Heart left ventricle (tissue), 16 donors: Measurements from ENCODE around the gene CD33. TPM values are rescaled to one million over a fixed set of nuclear protein-coding genes. Genes with fewer than 3 reads are reported as not detected.

Source experiments
- ATAC-seq, 4 donors: fragments of 200-7000 bp; cut with Tn5 transposase; one replicate each; pipeline ENCODE4 v1.9.1; 2020 to 2022; ENCODE audit warnings: moderate library complexity in 4 of 4, mild to moderate bottlenecking in 3 of 4, moderate number of reproducible peaks in 1 of 4
- DNase-seq, 5 donors: peaks; one replicate each; pipeline ENCODE4 v3.0.0-alpha.2; 2020
- H3K27ac ChIP-seq, 12 donors: fragments of 200-600 bp; sonication (generic) in 4 of 12; one replicate each; pipeline versions ENCODE4 v1.5.0 to v1.8.0; 2016 to 2022; ENCODE audit warnings: mild to moderate bottlenecking in 2 of 12
- H3K27me3 ChIP-seq, 9 donors: fragments of 200-600 bp; sonication (generic) in 2 of 9; one replicate each; pipeline versions ENCODE4 v1.5.1 to v1.8.0; 2016 to 2022; ENCODE audit warnings: mild to moderate bottlenecking in 3 of 9
- H3K36me3 ChIP-seq, 9 donors: fragments of 200-600 bp; sonication (generic) in 2 of 9; one replicate each; pipeline versions ENCODE4 v1.5.0 to v1.8.0; 2018 to 2022; ENCODE audit warnings: mild to moderate bottlenecking in 2 of 9
- H3K4me1 ChIP-seq, 12 donors: fragments of 200-600 bp; sonication (generic) in 4 of 12; one replicate each; pipeline versions ENCODE4 v1.5.0 to v1.8.0; 2016 to 2022; ENCODE audit warnings: mild to moderate bottlenecking in 3 of 12
- H3K4me3 ChIP-seq, 12 donors: fragments of 200-600 bp; sonication (generic) in 4 of 12; one replicate each; pipeline versions ENCODE4 v1.5.0 to v1.8.0; 2017 to 2022; ENCODE audit warnings: mild to moderate bottlenecking in 9 of 12, moderate library complexity in 4 of 12
- H3K9me3 ChIP-seq, 12 donors: fragments of 200-600 bp; sonication (generic) in 4 of 12; one replicate each; pipeline versions ENCODE4 v1.5.0 to v1.8.0; 2016 to 2022; ENCODE audit warnings: mild to moderate bottlenecking in 1 of 12
- POLR2A ChIP-seq, 2 donors: fragments of 450-650 bp; IDR thresholded peaks; one replicate each; pipeline ENCODE4 v1.6.1; 2017; ENCODE audit warnings: antibody characterized with exemption in 2 of 2, mild to moderate bottlenecking in 2 of 2, moderate library complexity in 2 of 2
- WGBS, 4 donors: extraction: QIAGEN DNeasy Blood & Tissue Kit in 2 of 4; methylation state at CpG; one replicate each; pipeline versions ENCODE4 v1.1.5 to v1.1.7; 2013 to 2018; 5-methylcytosine and 5-hydroxymethylcytosine counted together
- intact Hi-C, 10 donors: fragments of 100-400 bp; cut with DNase I; formaldehyde crosslinking; loops; one replicate each; pipeline versions ENCODE4 v1.11.1 to v1.14.2; 2022
- polyA plus RNA-seq, 2 donors: library from polyadenylated mRNA; stranded (reverse); fragments of 200-250 nt; gene quantifications; one replicate each; pipeline ENCODE4 v1.2.3, GENCODE V29; 2013
- total RNA-seq, 9 donors: library from RNA; depleted of rRNA in 2 of 9; stranded (reverse); fragments of >200 nt in 2 of 9; fragmentation: NEBNext Ultra II Directional in 3 of 9; extraction: Animal tissue kit (Norgen Biotek cat#: 25700) in 3 of 9; gene quantifications; one replicate each; pipeline versions ENCODE4 v1.1.0 to v1.2.4, GENCODE V29; 2016 to 2023
- TF ChIP-seq, protein P1 (sequence below), 12 donors: fragments of 200-600 bp; sonication (generic) in 4 of 12; IDR thresholded peaks; one replicate each; pipeline versions ENCODE4 v1.5.0 to v1.8.0; 2018 to 2022; ENCODE audit warnings: antibody characterized with exemption in 12 of 12, mild to moderate bottlenecking in 5 of 12
- donor health status: ischemic (EF 13 %, LVEDD 7.1; RV severe dilation, severe dysfunction).
- donor health status: healthy with polysubstance abuse.
- donor health status: DM: no; HTN: yes; CAD: no.
- donor health status: DM: no; HTN: no; CAD: no.
- donor health status: ischemic (EF 25% LVEDD 6.9; RV normal size, moderate dysfunction).
- donor health status: ischemic (EF 25% LVEDD 5.7; RV mildly dilated, moderate dysfunction).
- donor health status: healthy.
- donor health status: DM: yes; HTN: yes; CAD: no.
- donor health status: ischemic (EF 35%, LVEDD 5.7; RV mildly dilated, moderate dysfunction).
- donor health status: nonischemic (EF 11% LVEDD 7.7; RV severe dilation, severe dysfunction).
- donor health status: DM: yes; HTN: yes; CAD: no.
- donor health status: PGD.
- donor health status: ischemic (EF 29% LVEDD 5.4; RV normal size, mild dysfunction).
- donor health status: nonischemic (EF 23%, LVEDD 6.1; RV moderate dilation, normal function).

The CD33 gene
- total and polyA plus RNA-seq, 11 donors = 1.1 to 46.6 (median 2.9) TPM

DNA sequence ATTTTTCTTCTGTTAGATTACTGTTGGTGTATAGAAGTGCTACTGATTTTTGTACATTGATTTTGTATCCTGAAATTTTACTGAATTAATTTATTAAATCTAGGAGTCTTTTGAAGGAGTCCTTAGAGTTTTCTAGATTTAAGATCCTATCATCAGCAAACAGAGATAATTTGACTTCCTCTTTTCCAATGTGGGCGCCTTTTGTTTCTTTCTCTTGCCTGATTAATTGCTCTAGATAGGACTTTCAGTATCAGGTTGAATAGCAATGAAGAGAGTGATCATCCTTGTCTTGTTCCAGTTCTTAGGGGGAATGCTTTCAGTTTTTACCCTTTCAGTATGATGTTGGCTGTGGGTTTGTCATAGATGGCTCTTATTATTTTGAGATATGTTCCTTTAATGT lies 5.6 kb upstream of the CD33 start:
- ATAC-seq = no peak
- TF ChIP-seq, protein P1, sequence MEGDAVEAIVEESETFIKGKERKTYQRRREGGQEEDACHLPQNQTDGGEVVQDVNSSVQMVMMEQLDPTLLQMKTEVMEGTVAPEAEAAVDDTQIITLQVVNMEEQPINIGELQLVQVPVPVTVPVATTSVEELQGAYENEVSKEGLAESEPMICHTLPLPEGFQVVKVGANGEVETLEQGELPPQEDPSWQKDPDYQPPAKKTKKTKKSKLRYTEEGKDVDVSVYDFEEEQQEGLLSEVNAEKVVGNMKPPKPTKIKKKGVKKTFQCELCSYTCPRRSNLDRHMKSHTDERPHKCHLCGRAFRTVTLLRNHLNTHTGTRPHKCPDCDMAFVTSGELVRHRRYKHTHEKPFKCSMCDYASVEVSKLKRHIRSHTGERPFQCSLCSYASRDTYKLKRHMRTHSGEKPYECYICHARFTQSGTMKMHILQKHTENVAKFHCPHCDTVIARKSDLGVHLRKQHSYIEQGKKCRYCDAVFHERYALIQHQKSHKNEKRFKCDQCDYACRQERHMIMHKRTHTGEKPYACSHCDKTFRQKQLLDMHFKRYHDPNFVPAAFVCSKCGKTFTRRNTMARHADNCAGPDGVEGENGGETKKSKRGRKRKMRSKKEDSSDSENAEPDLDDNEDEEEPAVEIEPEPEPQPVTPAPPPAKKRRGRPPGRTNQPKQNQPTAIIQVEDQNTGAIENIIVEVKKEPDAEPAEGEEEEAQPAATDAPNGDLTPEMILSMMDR (IDR thresholded peaks at IDR 0.05) = no peak
- TF ChIP-seq POLR2A (IDR thresholded peaks at IDR 0.05) = no peak

DNA sequence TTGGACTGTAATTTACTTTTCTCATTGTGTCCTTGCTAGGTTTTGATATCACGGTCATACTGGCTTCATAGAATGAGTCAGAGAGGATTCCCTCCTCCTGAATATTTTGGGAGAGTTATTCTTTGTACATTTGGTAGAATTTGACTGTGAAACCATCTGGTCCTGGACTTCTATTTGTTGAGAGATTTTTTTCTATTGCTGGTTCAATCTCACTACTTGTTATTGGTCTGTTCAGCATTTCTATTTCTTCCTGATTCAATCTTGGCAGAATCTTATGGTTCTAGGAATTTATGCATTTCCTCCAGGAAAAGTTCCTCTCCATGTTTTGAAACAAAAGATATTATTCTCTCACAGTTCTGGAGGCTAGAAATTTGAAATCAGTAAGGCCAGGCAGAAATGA lies 4.9 kb upstream of the CD33 start:
- peaks cover 0 to 3% (median 0%) of the 10 kb centered on the region in 12 donors for H3K9me3 ChIP-seq
- peaks cover 0 to 7% (median 0%) of the 10 kb centered on the region in 12 donors for H3K4me1 ChIP-seq
- no peak overlapping the region for H3K4me3 ChIP-seq
- H3K36me3 ChIP-seq = no peaks in the 10 kb centered on the region
- H3K27me3 ChIP-seq = peaks cover 0 to 9% (median 0%) of the 10 kb centered on the region in 9 donors
- intact Hi-C loops = no loop called here
- 56 to 83% (median 71%) methylated on average over 1 of the region's 1 CpG for whole genome bisulfite sequencing, 4 donors
- no peak overlapping the region for H3K27ac ChIP-seq
- no peak for ATAC-seq
- no peak for DNase-seq
- TF ChIP-seq, protein P1 (IDR thresholded peaks at IDR 0.05) = no peak

More for the DNA sequence above, 5.6 kb upstream of the CD33 start:
- no peaks in the 10 kb centered on the region for H3K36me3 ChIP-seq
- peaks cover 0 to 2% (median 0%) of the 10 kb centered on the region in 12 donors for H3K4me1 ChIP-seq
- peaks cover 0 to 9% (median 0%) of the 10 kb centered on the region in 9 donors for H3K27me3 ChIP-seq
- no peak overlapping the region for H3K27ac ChIP-seq
- H3K9me3 ChIP-seq = peaks cover 0 to 7% (median 0%) of the 10 kb centered on the region in 12 donors
- H3K4me3 ChIP-seq = no peak overlapping the region
- 63 to 79% (median 69%) methylated on average over 1 of the region's 1 CpG for WGBS, 4 donors
- intact Hi-C loops = no loop called here
- no peak for DNase-seq

- ATAC-seq (no peak), DNase-seq (no peak)
- peaks cover 0 to 9% (median 0%) of the 10 kb centered on the region in 9 donors for H3K27me3 ChIP-seq
- H3K27ac ChIP-seq = no peak overlapping the region
- TF ChIP-seq, protein P1 (IDR thresholded peaks at IDR 0.05) = no peak
- TF ChIP-seq POLR2A (IDR thresholded peaks at IDR 0.05) = no peak
- H3K9me3 ChIP-seq = peaks cover 0 to 3% (median 0%) of the 10 kb centered on the region in 12 donors
- no peaks in the 10 kb centered on the region for H3K36me3 ChIP-seq
- intact Hi-C loops = no loop called here
- peaks cover 0 to 7% (median 0%) of the 10 kb centered on the region in 12 donors for H3K4me1 ChIP-seq
- no peak overlapping the region for H3K4me3 ChIP-seq
Observed at GRCh38 chr19:51220996-51221395, 3.9 kb upstream of the CD33 start.

- ATAC-seq = no peak
Observed at GRCh38 chr19:51224163-51224641, 678 bp upstream of the CD33 start.

More at GRCh38 chr19:51224163-51224641, 678 bp upstream of the CD33 start:
- H3K4me1 ChIP-seq = peaks cover 0 to 18% (median 0%) of the 10 kb centered on the region in 12 donors
- intact Hi-C loops = no loop called here
- peaks cover 0 to 3% (median 0%) of the 10 kb centered on the region in 12 donors for H3K9me3 ChIP-seq
- H3K36me3 ChIP-seq = no peaks in the 10 kb centered on the region
- no peak overlapping the region for H3K4me3 ChIP-seq
- H3K27ac ChIP-seq = peak overlapping the region in 1 of 12 donors; percentile 75
- WGBS, 4 donors = 25 to 62% (median 40%) methylated on average over 3 of the region's 3 CpGs
- no peak for DNase-seq
- peaks cover 0 to 9% (median 0%) of the 10 kb centered on the region in 9 donors for H3K27me3 ChIP-seq
- no peak for TF ChIP-seq POLR2A (IDR thresholded peaks at IDR 0.05)
- TF ChIP-seq, protein P1 (IDR thresholded peaks at IDR 0.05) = no peak
